A673 (cell line): Measurements from ENCODE around the gene FRMD3. TPM values are rescaled to one million over a fixed set of nuclear protein-coding genes. Genes with fewer than 3 reads are reported as not detected.

Source experiments
- BruUV-seq: library from RNA; stranded (reverse); fragments of 400-500 nt; replicated peaks from 2 replicates; lab custom pipeline; 2021; lab: Mats Ljungman, UMichigan
- CTCF ChIA-PET: fragments of 300-600 bp; sonication (Branson Sonifier 250); formaldehyde crosslinking; loops from one replicate; lab custom pipeline; 2022; ENCODE audit warnings: antibody characterized with exemption; lab: Charles Lee
- POLR2A ChIA-PET: fragments of 300-600 bp; sonication (Branson Sonifier 250); formaldehyde crosslinking; loops from one replicate; lab custom pipeline; 2022; ENCODE audit warnings: antibody characterized with exemption; ENCODE audit not compliant: low non-redundant PET; lab: Charles Lee
- DNase-seq: peaks from one replicate; pipeline ENCODE4 v3.0.0-alpha.2; 2015; ENCODE audit warnings: low spot score
- H3K27ac ChIP-seq: fragments of 200-600 bp; sonication (generic); 2 replicates; pipeline ENCODE4 v1.5.1; 2016; ENCODE audit warnings: mixed run types, low read depth, mild to moderate bottlenecking, mixed read lengths, antibody characterized with exemption, low read length; ENCODE audit not compliant: poor library complexity, severe bottlenecking
- H3K27me3 ChIP-seq: fragments of 200-600 bp; sonication (generic); replicated peaks from 2 replicates; pipeline ENCODE4 v1.6.1; 2017; ENCODE audit warnings: mixed run types, low read depth, mild to moderate bottlenecking, mixed read lengths, antibody characterized with exemption, low read length; ENCODE audit not compliant: insufficient read depth, poor library complexity
- H3K36me3 ChIP-seq: fragments of 200-600 bp; sonication (generic); 2 replicates; pipeline ENCODE4 v1.6.1; 2016; ENCODE audit warnings: mixed run types, mild to moderate bottlenecking, mixed read lengths, antibody characterized with exemption, low read length; ENCODE audit not compliant: insufficient read depth, poor library complexity, severe bottlenecking
- H3K4me1 ChIP-seq: fragments of 200-600 bp; sonication (generic); 2 replicates; pipeline ENCODE4 v1.6.1; 2017; ENCODE audit warnings: mixed run types, mild to moderate bottlenecking, mixed read lengths, antibody characterized with exemption, low read length; ENCODE audit not compliant: insufficient read depth, poor library complexity, severe bottlenecking
- H3K4me3 ChIP-seq: fragments of 200-600 bp; sonication (generic); 2 replicates; pipeline ENCODE4 v1.5.1; 2016; ENCODE audit warnings: low read depth, mixed run types, mild to moderate bottlenecking, mixed read lengths, low read length; ENCODE audit not compliant: poor library complexity, severe bottlenecking
- H3K9me3 ChIP-seq: fragments of 200-600 bp; sonication (generic); 2 replicates; pipeline ENCODE4 v1.6.1; 2016; ENCODE audit warnings: mixed run types, low read depth, mild to moderate bottlenecking, mixed read lengths, antibody characterized with exemption, low read length; ENCODE audit not compliant: poor library complexity, severe bottlenecking
- CTCF ChIP-seq: fragments of 300-800, 200-600 bp; sonication (generic); conservative IDR thresholded peaks from 2 replicates; pipeline ENCODE4 v1.5.1; 2017; ENCODE audit warnings: low read depth, mild to moderate bottlenecking, antibody characterized with exemption, low read length, moderate library complexity, mixed read lengths
- EZH2 ChIP-seq: fragments of 200-600 bp; sonication (generic); IDR thresholded peaks from 2 replicates; pipeline ENCODE4 v1.6.1; 2017; ENCODE audit warnings: borderline replicate concordance, low read depth, mild to moderate bottlenecking, mixed read lengths, antibody characterized with exemption, low read length; ENCODE audit not compliant: poor library complexity, severe bottlenecking
- intact Hi-C: fragments of 100-400 bp; cut with micrococcal nuclease; formaldehyde crosslinking; loops from one replicate; pipeline ENCODE4 v1.10.0; 2022; ENCODE audit not compliant: unreplicated experiment
- total RNA-seq: library from RNA; stranded (reverse); gene quantifications from 2 replicates; pipeline ENCODE4 v1.2.3, GENCODE V29; 2021

The FRMD3 gene
- total RNA-seq, 1 experiment from 2014 or later: 1.0 TPM

- TF ChIP-seq EZH2 (no peak), CTCF (no peak)
- BruUV-seq: no TSS peak
- CTCF ChIA-PET: interaction anchor here (0.6 kb wide), 1 partner anchor 314 kb away, joined by 3 read pairs; no protein-coding TSS in a partner anchor
- no peaks in the 10 kb centered on the region for H3K27me3 ChIP-seq
- H3K27ac ChIP-seq: no peak overlapping the region
- H3K9me3 ChIP-seq: no peaks in the 10 kb centered on the region
- intact Hi-C loops: no loop called here
- no peak for DNase-seq
- no peak overlapping the region for H3K4me3 ChIP-seq
- H3K4me1 ChIP-seq: peaks cover 24% of the 10 kb centered on the region
- POLR2A ChIA-PET: no interaction called here
- H3K36me3 ChIP-seq: no peaks in the 10 kb centered on the region
Observed at GRCh38 chr9:83307066-83307724, 231.0 kb downstream of the FRMD3 start.

- POLR2A ChIA-PET: no interaction called here
- Histone ChIP-seq H3K9me3 (no peaks in the 10 kb centered on the region), H3K36me3 (no peaks in the 10 kb centered on the region), H3K4me3 (no peak overlapping the region), H3K27ac (peak overlapping the region; percentile 51), H3K4me1 (peaks cover 24% of the 10 kb centered on the region), H3K27me3 (no peaks in the 10 kb centered on the region)
- TF ChIP-seq EZH2: no peak
- TF ChIP-seq CTCF: no peak
- intact Hi-C loops: no loop called here
- DNase-seq: peak; percentile 90
- no TSS peak for BruUV-seq
- CTCF ChIA-PET: no interaction called here
Observed at GRCh38 chr9:83304686-83305085, 233.5 kb downstream of the FRMD3 start.

GRCh38 chr9:83299571-83299970 lies 238.6 kb downstream of the FRMD3 start:
- no peak overlapping the region for H3K27ac ChIP-seq
- ChIA-PET POLR2A (no interaction called here), CTCF (no interaction called here)
- DNase-seq: no peak
- intact Hi-C loops: no loop called here
- no peaks in the 10 kb centered on the region for H3K36me3 ChIP-seq
- BruUV-seq: no TSS peak
- H3K27me3 ChIP-seq: no peaks in the 10 kb centered on the region
- no peaks in the 10 kb centered on the region for H3K9me3 ChIP-seq
- TF ChIP-seq EZH2: no peak
- TF ChIP-seq CTCF: no peak
- H3K4me3 ChIP-seq: no peak overlapping the region
- peaks cover 6% of the 10 kb centered on the region for H3K4me1 ChIP-seq
